Femur (tissue), 1 donor: Measurements from ENCODE around the gene MS4A18.
"Not testable (repeated sequence)": the region's sequence is repeated elsewhere in the genome, so short reads cannot be mapped to it uniquely, and the experiment has no call there.

Experiments
- DNase-seq: peaks from one replicate; pipeline ENCODE4 v3.0.0-alpha.2; 2017

Gene MS4A18

DNA sequence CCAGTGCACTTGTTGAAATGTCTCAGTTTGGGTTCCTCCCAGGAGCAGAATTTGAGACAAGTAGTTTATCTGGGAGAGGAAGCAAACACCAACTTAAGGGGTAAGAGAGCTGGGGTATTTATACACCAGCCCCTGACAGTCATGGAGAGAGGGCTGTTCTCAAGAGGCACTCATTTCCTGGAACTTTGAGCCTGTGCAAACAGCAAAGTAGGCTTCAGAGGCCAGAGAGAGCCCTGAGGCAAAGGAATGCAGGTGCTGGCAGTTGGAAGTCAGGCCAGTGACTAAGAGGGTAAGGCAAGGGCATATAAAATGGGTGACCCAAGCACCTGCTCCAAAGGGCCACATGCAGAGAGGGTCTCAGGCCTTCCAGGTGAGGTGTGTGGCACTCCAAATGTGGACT is 16.1 kb downstream of the MS4A18 start:
- no peak for DNase-seq

- no peak for DNase-seq
Measured at GRCh38 chr11:60741421-60741820, 16.9 kb downstream of the MS4A18 start.

GRCh38 chr11:60743058-60743457 is 18.5 kb downstream of the MS4A18 start:
- no peak for DNase-seq

DNA sequence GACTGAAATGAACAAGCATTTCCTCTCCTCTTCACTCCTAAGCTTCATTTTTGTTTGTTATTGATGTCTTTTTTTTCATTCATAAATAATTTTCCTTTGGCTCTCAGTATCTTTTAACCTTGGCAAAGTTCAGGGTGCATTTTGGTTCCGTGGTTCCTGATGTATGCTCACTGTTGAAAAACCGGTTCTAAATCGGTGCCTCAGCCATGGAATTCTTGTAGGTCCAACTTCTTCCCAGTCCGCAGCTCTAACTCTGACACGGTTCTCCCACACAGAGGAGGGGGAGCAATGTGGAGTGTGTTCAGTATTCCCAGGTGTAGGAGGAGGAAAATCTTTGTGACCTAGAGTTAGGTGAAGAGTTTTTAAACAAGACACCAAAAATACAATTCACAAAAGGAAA is 19.6 kb downstream of the MS4A18 start:
- DNase-seq: no peak

GRCh38 chr11:60747359-60747873 is 22.9 kb downstream of the MS4A18 start:
- DNase-seq: no peak

DNA sequence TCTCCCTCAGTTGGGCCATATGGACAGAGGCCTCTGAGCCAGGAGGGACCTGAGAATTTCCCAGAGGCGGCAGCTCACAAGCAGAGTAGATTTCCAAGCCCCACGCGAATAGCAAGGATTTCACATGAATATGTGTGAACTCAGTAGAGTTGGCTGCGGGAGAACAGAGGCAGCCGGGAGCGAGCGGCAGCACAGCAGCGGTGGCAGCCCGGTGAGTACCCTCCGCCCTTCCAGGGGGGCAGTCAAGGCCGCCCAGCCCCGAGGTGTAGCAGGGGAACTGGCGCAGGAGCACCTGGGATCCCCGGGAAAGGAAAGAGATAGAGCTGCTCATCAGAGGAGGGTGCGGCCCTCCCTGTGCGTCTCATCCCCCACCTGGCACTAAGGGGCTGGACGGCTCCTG is 23.7 kb downstream of the MS4A18 start:
- DNase-seq: no peak

DNA sequence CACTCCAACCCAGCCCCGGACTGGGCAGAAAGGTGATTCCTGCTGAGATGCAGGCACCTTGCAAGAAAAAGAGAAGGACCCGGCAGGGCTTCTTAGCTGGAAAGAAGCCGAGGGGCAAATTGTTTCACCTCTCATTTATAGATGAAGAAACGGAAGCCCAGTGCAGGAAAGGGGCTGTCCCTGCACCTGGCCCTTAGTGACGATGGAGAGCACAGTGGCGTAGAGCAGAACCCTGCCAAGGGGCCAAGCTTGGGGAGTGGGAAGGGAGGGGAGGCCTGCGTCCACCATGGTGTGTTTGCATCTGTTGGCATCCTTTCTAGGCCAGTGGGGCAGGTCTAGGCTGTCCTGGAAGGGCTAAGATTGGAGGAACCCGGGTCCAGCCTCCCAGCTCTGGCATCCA is 24.3 kb downstream of the MS4A18 start:
- DNase-seq: no peak

DNA sequence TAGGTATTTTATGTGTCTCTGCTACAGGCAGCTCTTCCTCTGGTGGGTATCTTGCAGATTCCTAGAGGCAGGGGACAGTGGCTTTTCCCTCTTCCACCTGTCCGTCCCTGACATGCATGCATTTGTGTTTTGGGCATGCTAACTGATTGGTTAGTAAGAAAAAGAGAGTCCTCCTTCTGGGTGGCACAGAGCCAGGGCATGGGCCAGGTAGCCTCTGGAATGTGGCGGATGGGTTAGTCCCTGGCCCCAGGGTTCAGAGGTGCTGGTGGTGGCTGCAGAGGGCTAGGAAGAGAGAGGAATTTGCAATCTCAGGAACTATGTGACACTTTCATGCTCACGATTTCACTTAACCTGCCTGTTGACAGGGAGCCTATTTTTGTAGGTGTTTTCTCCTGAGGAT is 26.4 kb downstream of the MS4A18 start:
- DNase-seq: no peak

DNA sequence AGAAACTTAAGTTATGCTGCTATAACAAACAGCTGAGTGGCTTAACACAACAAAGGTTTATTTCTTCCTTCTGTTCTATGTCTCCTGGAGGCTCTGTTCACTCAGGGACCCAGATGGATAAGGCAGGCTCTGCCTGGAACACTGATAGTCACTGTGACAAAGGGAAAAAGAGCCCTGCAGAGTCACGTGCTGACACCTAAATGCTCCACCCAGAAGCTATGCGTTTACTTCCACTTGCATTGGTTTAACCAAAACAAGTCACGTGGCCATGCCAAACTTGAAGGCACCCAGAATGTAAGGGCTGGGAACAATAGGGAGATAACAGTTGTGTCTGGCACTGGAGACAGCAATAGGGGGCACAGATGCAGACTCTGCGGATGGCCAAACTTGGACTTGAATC is 28.8 kb downstream of the MS4A18 start:
- no peak for DNase-seq

DNA sequence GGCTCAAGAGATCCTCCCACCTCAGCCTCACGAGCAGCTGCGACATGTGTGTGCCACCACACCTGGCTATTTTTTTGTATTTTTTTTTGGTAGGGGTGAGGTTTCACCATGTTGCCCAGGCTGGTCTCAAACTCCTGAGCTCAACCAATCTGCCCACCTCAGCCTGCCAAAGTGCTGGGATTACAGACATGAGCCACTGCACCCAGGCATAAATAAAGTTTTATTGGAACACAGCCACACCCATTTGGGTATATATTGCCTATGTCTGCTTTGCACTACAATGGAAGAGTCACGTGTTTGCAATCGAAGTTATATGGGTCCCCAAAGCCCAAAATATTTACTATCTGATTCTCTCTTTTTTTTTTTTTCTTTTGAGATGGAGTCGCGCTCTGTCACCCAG is 30.4 kb downstream of the MS4A18 start:
- DNase-seq: no peak

DNA sequence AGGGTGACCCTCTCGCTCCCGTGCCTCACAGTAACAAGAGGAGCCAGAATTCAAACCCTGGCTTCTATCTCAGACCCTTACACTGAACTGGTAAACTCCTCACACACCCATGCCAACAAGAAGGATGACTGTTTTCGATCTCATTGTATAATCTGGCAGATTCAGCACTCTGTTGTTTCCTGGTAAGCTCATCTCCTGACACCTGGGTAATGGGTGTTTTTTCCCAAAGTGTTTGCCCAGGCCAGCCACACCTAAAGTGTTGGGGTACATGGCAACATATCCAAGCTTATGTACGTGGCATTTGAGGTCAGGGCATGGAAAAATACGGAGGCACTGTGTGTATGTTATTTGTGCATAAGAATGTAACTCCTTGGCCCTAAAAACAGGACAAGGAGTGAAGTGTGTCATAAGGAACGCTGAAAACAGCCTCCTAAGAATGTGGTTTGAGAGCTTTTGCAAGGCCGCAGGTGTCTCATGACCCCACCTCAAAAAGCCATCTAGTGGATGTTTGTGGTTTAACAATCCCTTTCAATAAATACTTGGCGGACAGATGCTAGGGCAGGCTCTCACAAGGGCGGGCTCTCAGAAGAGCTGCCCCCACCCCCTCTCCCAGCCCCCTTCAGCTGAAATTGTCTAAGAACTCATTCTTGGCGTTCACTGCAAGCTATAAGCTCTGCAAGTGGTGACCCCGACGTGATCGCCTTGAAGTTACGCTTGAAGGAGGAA is 31.9 kb downstream of the MS4A18 start, which contains the start of gene MS4A15:
MS4A15 (plus strand) TSS at position 561 of the 726 bp plus-strand sequence. CDS start 6,867 bp downstream, outside the sequence.
- DNase-seq: no peak

DNA sequence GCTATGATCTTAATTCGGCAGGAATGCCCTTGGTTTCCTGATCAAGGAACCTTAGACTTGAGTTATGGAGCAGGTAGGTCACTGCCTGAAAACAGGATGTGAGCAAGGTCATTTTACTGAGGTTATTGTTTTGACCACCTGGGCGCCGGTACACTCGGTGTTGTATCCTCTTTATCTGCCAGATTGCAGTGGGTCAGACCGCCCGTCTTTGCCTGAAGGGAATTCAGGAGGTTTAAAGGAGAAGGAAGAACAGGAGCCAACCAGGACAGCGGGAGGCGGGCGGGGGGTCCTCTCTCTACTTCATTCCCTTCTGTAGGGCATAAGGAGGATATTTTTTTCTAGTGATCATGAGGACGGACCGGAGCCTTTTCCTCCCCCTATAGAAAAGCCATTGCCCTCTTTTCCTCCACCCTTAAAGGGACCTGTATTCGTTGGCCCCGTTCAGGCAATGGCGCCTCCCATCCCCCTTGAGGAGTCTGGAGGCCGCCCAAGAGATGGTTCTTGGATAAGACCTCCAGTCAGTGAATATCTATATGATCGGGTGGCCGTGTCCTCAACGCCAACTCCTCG is 32.8 kb downstream of the MS4A18 start:
- no peak for DNase-seq

GRCh38 chr11:60758671-60759070 is 34.2 kb downstream of the MS4A18 start:
- DNase-seq: not testable (repeated sequence)

DNA sequence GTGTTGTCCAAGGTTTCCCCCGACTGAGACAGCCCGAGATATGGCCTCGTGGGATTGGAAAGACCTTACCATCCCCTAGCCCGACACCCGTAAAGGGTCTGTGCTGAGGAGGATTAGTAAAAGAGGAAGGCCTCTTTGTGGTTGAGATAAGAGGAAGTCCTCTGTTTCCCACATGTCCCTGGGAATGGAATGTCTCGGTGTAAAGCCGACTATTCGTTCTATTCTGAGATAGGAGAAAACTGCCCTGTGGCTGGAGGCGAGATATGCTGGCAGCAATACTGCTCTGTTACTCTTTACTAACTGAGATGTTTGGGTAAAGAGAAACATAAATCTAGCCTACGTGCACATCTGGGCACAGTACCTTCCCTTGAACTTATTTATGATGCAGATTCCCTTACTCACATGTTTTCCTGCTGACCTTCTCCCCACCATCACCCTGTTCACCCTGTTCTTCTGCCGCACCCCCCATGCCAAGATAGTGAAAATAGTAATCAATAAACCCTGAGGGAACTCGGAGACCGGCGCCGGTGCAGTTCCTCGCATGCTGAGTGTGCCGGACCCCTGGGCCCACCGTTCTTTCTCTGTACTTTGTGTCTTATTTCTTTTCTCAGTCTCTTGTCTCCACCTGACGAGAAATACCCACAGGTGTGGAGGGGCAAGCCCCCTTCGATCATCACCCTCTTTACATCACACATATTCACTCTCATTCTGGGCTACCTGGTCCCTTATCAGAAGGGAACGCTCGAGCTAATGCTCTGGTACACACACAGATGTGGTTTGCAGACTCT is 35.1 kb downstream of the MS4A18 start:
- DNase-seq: not testable (repeated sequence)

DNA sequence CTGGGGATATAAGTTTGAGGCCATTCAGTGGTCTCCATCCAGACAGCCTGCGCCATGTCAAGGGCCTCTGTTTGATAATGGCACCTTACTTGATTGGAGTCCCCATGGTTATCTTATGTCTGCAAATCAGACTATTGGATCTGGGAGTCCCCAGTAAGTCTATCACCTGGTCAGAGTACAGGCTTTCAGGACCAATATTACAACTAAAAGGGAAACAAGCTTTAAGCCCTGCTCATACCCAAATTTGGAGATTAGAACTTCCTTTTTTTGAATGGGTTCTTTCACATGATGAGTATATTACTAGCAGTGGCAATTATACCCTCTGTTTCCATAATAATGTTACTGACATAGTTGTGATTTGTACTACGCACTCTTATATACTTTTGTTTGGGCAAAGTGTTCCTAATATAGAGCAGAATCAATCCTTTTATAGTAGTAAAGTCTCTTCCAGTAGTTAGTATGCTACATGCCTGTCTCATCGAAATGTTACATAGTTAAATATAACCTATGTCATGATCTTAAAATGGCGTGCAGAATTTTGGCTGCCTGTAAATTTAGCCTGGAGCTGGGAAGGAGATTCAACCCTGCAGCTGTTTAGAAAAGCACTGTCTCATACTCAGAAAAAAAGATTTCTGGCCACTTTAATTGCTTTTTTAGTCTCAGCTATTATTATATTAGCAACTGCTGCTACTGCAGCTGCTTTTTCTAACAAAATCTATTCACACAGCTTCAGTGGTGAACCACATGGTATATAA is 37.1 kb downstream of the MS4A18 start:
- no peak for DNase-seq

DNA sequence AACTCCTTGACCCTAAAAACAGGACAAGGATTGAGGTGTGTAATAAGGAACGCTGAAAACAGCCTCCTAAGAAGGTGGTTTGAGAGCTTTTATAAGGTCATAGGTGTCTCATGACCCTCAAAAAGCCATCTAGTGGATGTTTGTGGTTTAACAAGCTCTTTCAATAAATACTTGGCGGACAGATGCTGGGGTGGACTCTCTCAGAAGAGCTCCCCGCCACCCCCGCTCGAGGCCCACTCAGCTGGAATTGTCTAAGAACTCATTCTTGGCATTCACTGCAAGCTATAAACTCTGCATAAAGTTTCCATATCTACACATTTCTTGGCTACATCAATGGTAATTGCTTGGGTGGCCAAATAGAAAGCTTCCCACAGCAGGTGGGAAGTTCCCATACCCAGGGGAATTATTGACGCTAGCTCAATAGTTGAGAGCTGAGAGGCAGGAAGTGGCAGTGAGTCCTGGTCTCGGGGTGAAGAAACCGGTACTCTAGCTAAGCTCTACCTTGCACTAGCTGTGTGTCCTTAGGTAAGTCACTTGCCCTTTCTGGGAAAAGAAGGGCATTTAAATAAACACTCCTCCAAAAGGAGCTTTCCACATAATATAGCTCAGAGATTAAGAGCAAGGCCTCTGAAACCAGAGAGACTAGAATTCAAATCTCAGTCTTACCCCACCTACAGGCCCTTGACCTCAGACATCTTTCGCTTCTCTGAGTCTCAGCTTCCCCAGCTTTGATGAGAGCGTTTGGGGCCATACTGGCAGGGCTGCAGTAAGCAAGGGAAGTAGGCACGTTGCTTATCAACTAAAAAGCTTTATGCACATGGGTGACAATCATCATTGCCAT is 38.6 kb downstream of the MS4A18 start:
- peak; percentile 58 for DNase-seq

- DNase-seq: no peak
Measured at GRCh38 chr11:60763692-60764369, 39.3 kb downstream of the MS4A18 start.

- DNase-seq: no peak
Measured at GRCh38 chr11:60764879-60765278, 40.4 kb downstream of the MS4A18 start.

GRCh38 chr11:60765355-60765754 is 40.8 kb downstream of the MS4A18 start:
- DNase-seq: no peak

DNA sequence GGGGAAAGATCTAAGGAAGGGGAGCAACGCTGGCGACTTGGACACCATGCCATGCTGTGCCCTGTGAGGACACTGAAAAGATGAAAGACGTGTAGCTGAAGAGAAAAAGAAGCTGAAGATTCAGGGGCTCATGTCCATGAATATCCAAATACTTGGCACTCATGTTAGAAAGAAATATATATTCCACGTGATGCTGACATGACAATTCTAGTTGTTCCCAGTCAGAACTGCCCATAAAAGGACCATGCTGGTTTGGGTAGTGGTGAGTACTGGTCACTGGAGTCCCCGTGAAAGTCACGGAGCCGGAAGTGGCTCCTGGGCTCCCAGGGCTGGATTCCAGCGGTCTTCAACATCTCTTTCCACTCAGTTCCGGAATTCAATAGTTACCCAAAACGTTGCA is 42.0 kb downstream of the MS4A18 start:
- peak; percentile 4 for DNase-seq

GRCh38 chr11:60767388-60767811 is 42.9 kb downstream of the MS4A18 start:
- no peak for DNase-seq
